Endodermal cell (in vitro differentiated cells): ENCODE measurements around the gene LMO7. TPM values are rescaled to one million over a fixed set of nuclear protein-coding genes. Genes with fewer than 3 reads are reported as not detected.

Experiments used
- DNase-seq: peaks from one replicate; pipeline ENCODE4 v3.0.0-alpha.2; 2017
- H3K27ac ChIP-seq: 2 replicates; pipeline ENCODE4 v1.5.1; 2013; ENCODE audit warnings: mild to moderate bottlenecking, low read depth, low read length, moderate library complexity
- H3K27me3 ChIP-seq: 2 replicates; pipeline ENCODE4 v1.6.1; 2013; ENCODE audit warnings: mild to moderate bottlenecking, low read length, moderate library complexity; ENCODE audit not compliant: insufficient read depth, control insufficient read depth, poor library complexity, severe bottlenecking
- H3K36me3 ChIP-seq: 2 replicates; pipeline ENCODE4 v1.7.0; 2013; ENCODE audit warnings: mild to moderate bottlenecking, low read length, moderate library complexity; ENCODE audit not compliant: control insufficient read depth, insufficient read depth
- H3K4me1 ChIP-seq: one replicate; pipeline ENCODE4 v1.7.0; 2013; ENCODE audit warnings: low read length; ENCODE audit not compliant: control insufficient read depth, insufficient read depth
- H3K4me3 ChIP-seq: 2 replicates; pipeline ENCODE4 v1.5.1; 2013; ENCODE audit warnings: mild to moderate bottlenecking, low read length, moderate library complexity
- H3K9ac ChIP-seq: 2 replicates; pipeline ENCODE4 v1.6.1; 2013; ENCODE audit warnings: mild to moderate bottlenecking, low read length, moderate library complexity; ENCODE audit not compliant: poor library complexity, severe bottlenecking; ENCODE audit errors: extremely low read depth
- H3K9me3 ChIP-seq: 2 replicates; pipeline ENCODE4 v1.6.1; 2013; ENCODE audit warnings: mild to moderate bottlenecking, low read length, moderate library complexity; ENCODE audit not compliant: control insufficient read depth
- H3K27ac Mint-ChIP-seq: 2 replicates; pipeline ENCODE4 v1.8.0; 2020; ENCODE audit warnings: mixed read lengths
- H3K27me3 Mint-ChIP-seq: 2 replicates; pipeline ENCODE4 v1.8.0; 2021; ENCODE audit warnings: mild to moderate bottlenecking, mixed read lengths; ENCODE audit not compliant: insufficient read depth
- H3K36me3 Mint-ChIP-seq: 2 replicates; pipeline ENCODE4 v1.8.0; 2020; ENCODE audit warnings: low read depth, mixed read lengths
- H3K4me1 Mint-ChIP-seq: 2 replicates; pipeline ENCODE4 v1.8.0; 2020; ENCODE audit warnings: mixed read lengths
- H3K4me3 Mint-ChIP-seq: 2 replicates; pipeline ENCODE4 v1.8.0; 2020; ENCODE audit warnings: mild to moderate bottlenecking, moderate library complexity, mixed read lengths
- H3K9me3 Mint-ChIP-seq: 2 replicates; pipeline ENCODE4 v1.8.0; 2020; ENCODE audit warnings: mild to moderate bottlenecking, mixed read lengths
- WGBS, 2 experiments: methylation state at CpG; one replicate each; pipeline versions ENCODE4 v1.1.5 to v1.1.7; 2013; ENCODE audit warnings: missing lambda C conversion rate in 2 of 2, mixed read lengths in 1 of 2; ENCODE audit not compliant: insufficient coverage in 1 of 2, insufficient read length in 1 of 2; 5-methylcytosine and 5-hydroxymethylcytosine counted together
- total RNA-seq, 2 donors: library from RNA; stranded (reverse); fragmentation: NEBNext Ultra II Directional in 1 of 2; extraction: Animal tissue kit (Norgen Biotek cat#: 25700) in 1 of 2; gene quantifications; 2 replicates in 1 of 2; 3 replicates in 1 of 2; pipeline ENCODE4 v1.2.1, GENCODE V29; 2021
- TF ChIP-seq, protein P1 (sequence below): fragments of 200-600 bp; sonication (generic); conservative IDR thresholded peaks from 2 replicates; pipeline ENCODE4 v1.5.0; 2021; ENCODE audit warnings: antibody characterized with exemption, mild to moderate bottlenecking

The LMO7 gene
- total RNA-seq, 2 donors from 2014 or later: 9.9 to 14.1 TPM

DNA sequence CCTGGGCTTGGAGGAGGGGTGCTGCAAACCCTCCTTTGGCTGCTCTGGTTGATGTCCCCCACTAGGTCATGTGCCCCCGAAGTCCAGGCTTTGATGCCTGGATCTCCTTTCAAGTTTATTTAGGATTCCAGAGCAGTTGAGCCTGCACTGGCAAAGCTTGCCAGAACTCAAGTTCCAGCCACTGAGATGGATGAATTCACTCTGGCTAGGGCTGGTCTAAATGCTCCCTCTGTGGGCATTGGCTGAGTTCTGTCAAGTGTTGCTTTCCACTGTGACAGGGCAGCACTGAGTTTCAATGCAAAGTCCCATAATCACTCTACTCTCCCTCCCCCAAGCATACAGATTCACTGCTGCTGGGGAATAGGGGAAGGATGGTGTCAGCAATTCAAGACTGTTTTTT is 17.8 kb upstream of the LMO7 start:
- Histone ChIP-seq H3K27ac (no peak overlapping the region), H3K4me1 (no peaks in the 10 kb centered on the region), H3K36me3 (no peaks in the 10 kb centered on the region), H3K9ac (no peak overlapping the region), H3K27me3 (no peaks in the 10 kb centered on the region), H3K9me3 (no peaks in the 10 kb centered on the region), H3K4me3 (no peak overlapping the region)
- DNase-seq: no peak
- WGBS, 2 experiments: 0% methylated on average over 1 of the region's 1 CpG
- Mint-ChIP-seq H3K4me1 (peaks cover 15% of the 10 kb centered on the region), H3K27ac (no peak overlapping the region), H3K36me3 (peaks cover 4% of the 10 kb centered on the region), H3K27me3 (no peaks in the 10 kb centered on the region), H3K9me3 (no peaks in the 10 kb centered on the region), H3K4me3 (no peak overlapping the region)
- TF ChIP-seq, protein P1, sequence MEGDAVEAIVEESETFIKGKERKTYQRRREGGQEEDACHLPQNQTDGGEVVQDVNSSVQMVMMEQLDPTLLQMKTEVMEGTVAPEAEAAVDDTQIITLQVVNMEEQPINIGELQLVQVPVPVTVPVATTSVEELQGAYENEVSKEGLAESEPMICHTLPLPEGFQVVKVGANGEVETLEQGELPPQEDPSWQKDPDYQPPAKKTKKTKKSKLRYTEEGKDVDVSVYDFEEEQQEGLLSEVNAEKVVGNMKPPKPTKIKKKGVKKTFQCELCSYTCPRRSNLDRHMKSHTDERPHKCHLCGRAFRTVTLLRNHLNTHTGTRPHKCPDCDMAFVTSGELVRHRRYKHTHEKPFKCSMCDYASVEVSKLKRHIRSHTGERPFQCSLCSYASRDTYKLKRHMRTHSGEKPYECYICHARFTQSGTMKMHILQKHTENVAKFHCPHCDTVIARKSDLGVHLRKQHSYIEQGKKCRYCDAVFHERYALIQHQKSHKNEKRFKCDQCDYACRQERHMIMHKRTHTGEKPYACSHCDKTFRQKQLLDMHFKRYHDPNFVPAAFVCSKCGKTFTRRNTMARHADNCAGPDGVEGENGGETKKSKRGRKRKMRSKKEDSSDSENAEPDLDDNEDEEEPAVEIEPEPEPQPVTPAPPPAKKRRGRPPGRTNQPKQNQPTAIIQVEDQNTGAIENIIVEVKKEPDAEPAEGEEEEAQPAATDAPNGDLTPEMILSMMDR: no peak

DNA sequence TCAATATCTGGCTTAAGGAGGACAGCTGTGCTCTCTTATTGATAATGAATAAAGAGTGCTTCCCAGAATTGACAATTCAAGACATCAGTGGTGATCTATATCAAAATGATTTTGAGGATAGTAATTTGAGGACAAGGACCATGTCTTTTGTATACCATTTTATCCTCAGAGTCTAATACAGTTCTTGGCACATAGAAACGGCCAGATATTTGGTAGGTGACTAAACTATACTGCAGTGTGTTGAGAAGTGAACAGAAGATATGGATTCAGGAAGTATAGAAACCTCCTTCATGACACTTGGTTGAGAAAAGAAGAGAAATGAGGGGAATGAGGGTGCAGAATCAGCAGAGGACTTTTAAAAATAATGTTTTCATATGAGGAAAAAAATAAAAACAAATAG is 16.1 kb upstream of the LMO7 start:
- H3K36me3 Mint-ChIP-seq: peaks cover 4% of the 10 kb centered on the region
- no peaks in the 10 kb centered on the region for H3K27me3 Mint-ChIP-seq
- TF ChIP-seq, protein P1: no peak
- H3K9me3 Mint-ChIP-seq: no peaks in the 10 kb centered on the region
- Histone ChIP-seq H3K4me3 (no peak overlapping the region), H3K36me3 (no peaks in the 10 kb centered on the region), H3K4me1 (no peaks in the 10 kb centered on the region), H3K27ac (no peak overlapping the region), H3K9me3 (no peaks in the 10 kb centered on the region), H3K27me3 (no peaks in the 10 kb centered on the region), H3K9ac (no peak overlapping the region)
- 92% methylated on average over 1 of the region's 1 CpG; no CpG with 5 or more reads in 1 of the 2 experiments for WGBS, 2 experiments
- H3K27ac Mint-ChIP-seq: no peak overlapping the region
- H3K4me1 Mint-ChIP-seq: peaks cover 8% of the 10 kb centered on the region
- no peak for DNase-seq
- H3K4me3 Mint-ChIP-seq: no peak overlapping the region

DNA sequence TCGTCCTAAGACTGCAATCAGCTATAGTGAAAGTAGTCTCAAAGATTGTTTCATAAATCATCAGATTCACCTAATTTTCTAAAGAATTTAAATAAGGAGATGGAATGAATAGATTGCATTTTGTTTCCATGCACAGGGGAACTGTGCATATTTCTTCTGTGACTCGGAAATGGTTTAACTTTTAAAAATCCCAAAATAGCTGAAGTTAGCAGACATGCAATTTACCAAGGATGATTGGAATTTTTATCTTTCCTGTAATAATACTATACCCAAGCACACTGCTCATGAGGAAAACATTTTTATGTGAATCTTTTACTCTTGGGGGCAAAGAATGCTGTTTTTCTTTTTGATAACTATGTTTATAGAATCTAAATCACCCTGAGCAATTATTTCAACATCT is 15.0 kb upstream of the LMO7 start:
- Histone ChIP-seq H3K9me3 (no peaks in the 10 kb centered on the region), H3K9ac (no peak overlapping the region), H3K27ac (no peak overlapping the region), H3K4me3 (no peak overlapping the region), H3K27me3 (no peaks in the 10 kb centered on the region), H3K4me1 (no peaks in the 10 kb centered on the region), H3K36me3 (no peaks in the 10 kb centered on the region)
- H3K9me3 Mint-ChIP-seq: no peaks in the 10 kb centered on the region
- WGBS, 2 experiments: 94 to 100% methylated on average over 1 to 2 of the region's 2 CpGs
- no peaks in the 10 kb centered on the region for H3K4me1 Mint-ChIP-seq
- TF ChIP-seq, protein P1: no peak
- DNase-seq: no peak
- H3K27me3 Mint-ChIP-seq: no peaks in the 10 kb centered on the region
- no peak overlapping the region for H3K27ac Mint-ChIP-seq
- peaks cover 10% of the 10 kb centered on the region for H3K36me3 Mint-ChIP-seq
- H3K4me3 Mint-ChIP-seq: no peak overlapping the region
